ENCODE data around the gene RNF32.

- TF ChIP-seq, protein P1, sequence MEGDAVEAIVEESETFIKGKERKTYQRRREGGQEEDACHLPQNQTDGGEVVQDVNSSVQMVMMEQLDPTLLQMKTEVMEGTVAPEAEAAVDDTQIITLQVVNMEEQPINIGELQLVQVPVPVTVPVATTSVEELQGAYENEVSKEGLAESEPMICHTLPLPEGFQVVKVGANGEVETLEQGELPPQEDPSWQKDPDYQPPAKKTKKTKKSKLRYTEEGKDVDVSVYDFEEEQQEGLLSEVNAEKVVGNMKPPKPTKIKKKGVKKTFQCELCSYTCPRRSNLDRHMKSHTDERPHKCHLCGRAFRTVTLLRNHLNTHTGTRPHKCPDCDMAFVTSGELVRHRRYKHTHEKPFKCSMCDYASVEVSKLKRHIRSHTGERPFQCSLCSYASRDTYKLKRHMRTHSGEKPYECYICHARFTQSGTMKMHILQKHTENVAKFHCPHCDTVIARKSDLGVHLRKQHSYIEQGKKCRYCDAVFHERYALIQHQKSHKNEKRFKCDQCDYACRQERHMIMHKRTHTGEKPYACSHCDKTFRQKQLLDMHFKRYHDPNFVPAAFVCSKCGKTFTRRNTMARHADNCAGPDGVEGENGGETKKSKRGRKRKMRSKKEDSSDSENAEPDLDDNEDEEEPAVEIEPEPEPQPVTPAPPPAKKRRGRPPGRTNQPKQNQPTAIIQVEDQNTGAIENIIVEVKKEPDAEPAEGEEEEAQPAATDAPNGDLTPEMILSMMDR (IDR thresholded peaks at IDR 0.05) = no peak
- TF ChIP-seq POLR2A (IDR thresholded peaks at IDR 0.05) = no peak
- TF ChIP-seq POLR2AphosphoS5 (IDR thresholded peaks at IDR 0.05) = no peak
These were observed 40.1 kb upstream of the RNF32 start for GRCh38 chr7:156600496-156600895.
